Gastroesophageal sphincter (tissue), 4 donors: ENCODE measurements around the gene SAP30L. TPM values are rescaled to one million over a fixed set of nuclear protein-coding genes. Genes with fewer than 3 reads are reported as not detected.

Experiments used
- ATAC-seq: fragments of 150-250 bp; one replicate; pipeline ENCODE4 v1.9.1; 2016; ENCODE audit warnings: mild to moderate bottlenecking, moderate library complexity
- H3K27ac ChIP-seq, 4 donors: fragments of 200-600 bp; sonication (generic) in 3 of 4; 1 replicate in 3 of 4; 2 replicates in 1 of 4; pipeline ENCODE4 v1.5.1; 2016 to 2019
- H3K27me3 ChIP-seq: fragments of 200-600 bp; sonication (generic); one replicate; pipeline ENCODE4 v1.5.1; 2019
- H3K36me3 ChIP-seq, 2 donors: fragments of 200-600 bp; sonication (generic); one replicate each; pipeline ENCODE4 v1.5.1; 2019; ENCODE audit warnings: control low read depth in 1 of 2
- H3K4me1 ChIP-seq, 3 donors: fragments of 200-600 bp; sonication (generic); 1 replicate in 2 of 3; 2 replicates in 1 of 3; pipeline ENCODE4 v1.5.1; 2016 to 2019; ENCODE audit warnings: control low read depth in 2 of 3
- H3K4me3 ChIP-seq, 2 donors: fragments of 200-600 bp; sonication (generic); one replicate each; pipeline ENCODE4 v1.5.1; 2019; ENCODE audit warnings: mild to moderate bottlenecking in 1 of 2, moderate library complexity in 1 of 2
- H3K9me3 ChIP-seq, 3 donors: fragments of 200-600 bp; sonication (generic); one replicate each; pipeline ENCODE4 v1.5.1; 2017 to 2019; ENCODE audit warnings: control low read depth in 2 of 3
- CTCF ChIP-seq, 4 experiments: fragments of 200-600 bp in 2 of 4; fragments of 450-650 bp in 2 of 4; sonication (generic) in 1 of 4; IDR thresholded peaks; one replicate each; pipeline ENCODE4 v1.5.1; 2017 to 2019; ENCODE audit warnings: antibody characterized with exemption in 4 of 4, mild to moderate bottlenecking in 2 of 4, moderate library complexity in 2 of 4
- EP300 ChIP-seq: sonication (generic); formaldehyde crosslinking; IDR thresholded peaks from one replicate; pipeline ENCODE4 v1.6.1; 2017; ENCODE audit warnings: antibody characterized with exemption, mild to moderate bottlenecking
- POLR2A ChIP-seq, 2 donors: fragments of 450-650 bp; IDR thresholded peaks; one replicate each; pipeline ENCODE4 v1.6.1; 2017; ENCODE audit warnings: antibody characterized with exemption in 2 of 2, mild to moderate bottlenecking in 2 of 2, moderate library complexity in 1 of 2
- POLR2AphosphoS5 ChIP-seq: sonication (generic); formaldehyde crosslinking; IDR thresholded peaks from one replicate; pipeline ENCODE4 v1.6.1; 2017; ENCODE audit warnings: antibody characterized with exemption
- WGBS, 2 donors: methylation state at CpG; one replicate each; pipeline ENCODE4 v1.1.5; 2018; ENCODE audit warnings: low coverage in 1 of 2; 5-methylcytosine and 5-hydroxymethylcytosine counted together
- total RNA-seq, 4 donors: library from RNA; depleted of rRNA; stranded (reverse); fragments of >200 nt; gene quantifications; one replicate each; pipeline ENCODE4 v1.1.0, GENCODE V29; 2016

SAP30L gene
- total RNA-seq, 4 donors from 2014 or later, result 37.4 to 88.3 (median 68.8) TPM

GRCh38 chr5:154506716-154507080, 60.9 kb downstream of the SAP30L start:
- ATAC-seq, result no peak
- no peaks in the 10 kb centered on the region for H3K36me3 ChIP-seq
- H3K27ac ChIP-seq, result no peak overlapping the region
- H3K9me3 ChIP-seq, result no peaks in the 10 kb centered on the region
- TF ChIP-seq POLR2AphosphoS5, result no peak
- no peak for TF ChIP-seq EP300
- TF ChIP-seq CTCF (IDR thresholded peaks at IDR 0.05), result no peak
- no peak for TF ChIP-seq POLR2A (IDR thresholded peaks at IDR 0.05)
- no peak overlapping the region for H3K4me3 ChIP-seq
- 70 to 82% methylated on average over 10 to 11 of the region's 11 CpGs for WGBS, 2 donors
- H3K27me3 ChIP-seq, result peaks cover 59% of the 10 kb centered on the region
- no peaks in the 10 kb centered on the region for H3K4me1 ChIP-seq

- H3K4me1 ChIP-seq, result no peaks in the 10 kb centered on the region
- H3K27ac ChIP-seq, result no peak overlapping the region
- no peaks in the 10 kb centered on the region for H3K9me3 ChIP-seq
- TF ChIP-seq POLR2AphosphoS5, result no peak
- TF ChIP-seq CTCF (IDR thresholded peaks at IDR 0.05), result no peak
- no peak for TF ChIP-seq POLR2A (IDR thresholded peaks at IDR 0.05)
- no peak for TF ChIP-seq EP300
- 86 to 88% methylated on average over 1 to 2 of the region's 2 CpGs for WGBS, 2 donors
- ATAC-seq, result no peak
- H3K4me3 ChIP-seq, result no peak overlapping the region
- H3K36me3 ChIP-seq, result no peaks in the 10 kb centered on the region
- H3K27me3 ChIP-seq, result peaks cover 62% of the 10 kb centered on the region
Observed at GRCh38 chr5:154508114-154508513, 62.3 kb downstream of the SAP30L start.

- TF ChIP-seq EP300 (no peak), CTCF (IDR thresholded peaks at IDR 0.05) (no peak), POLR2A (IDR thresholded peaks at IDR 0.05) (no peak), POLR2AphosphoS5 (no peak)
- H3K27me3 ChIP-seq, result peaks cover 73% of the 10 kb centered on the region
- ATAC-seq, result no peak
- H3K4me1 ChIP-seq, result no peaks in the 10 kb centered on the region
- 40 to 56% methylated on average over 3 to 4 of the region's 5 CpGs for WGBS, 2 donors
- no peak overlapping the region for H3K4me3 ChIP-seq
- H3K27ac ChIP-seq, result no peak overlapping the region
- no peaks in the 10 kb centered on the region for H3K36me3 ChIP-seq
- no peaks in the 10 kb centered on the region for H3K9me3 ChIP-seq
Observed at GRCh38 chr5:154509784-154510555, 64.2 kb downstream of the SAP30L start.

Other genes with a start within 250 kb of the SAP30L start
- gene HAND1, start 32.2 kb downstream of the SAP30L start, total RNA-seq, result not detected